HuH-7 (cell line): ENCODE data around the gene TMEM52.

Experiments
- DNase-seq: peaks from one replicate; pipeline ENCODE4 v3.0.0; 2011; ENCODE audit warnings: low spot score

TMEM52 gene

DNA sequence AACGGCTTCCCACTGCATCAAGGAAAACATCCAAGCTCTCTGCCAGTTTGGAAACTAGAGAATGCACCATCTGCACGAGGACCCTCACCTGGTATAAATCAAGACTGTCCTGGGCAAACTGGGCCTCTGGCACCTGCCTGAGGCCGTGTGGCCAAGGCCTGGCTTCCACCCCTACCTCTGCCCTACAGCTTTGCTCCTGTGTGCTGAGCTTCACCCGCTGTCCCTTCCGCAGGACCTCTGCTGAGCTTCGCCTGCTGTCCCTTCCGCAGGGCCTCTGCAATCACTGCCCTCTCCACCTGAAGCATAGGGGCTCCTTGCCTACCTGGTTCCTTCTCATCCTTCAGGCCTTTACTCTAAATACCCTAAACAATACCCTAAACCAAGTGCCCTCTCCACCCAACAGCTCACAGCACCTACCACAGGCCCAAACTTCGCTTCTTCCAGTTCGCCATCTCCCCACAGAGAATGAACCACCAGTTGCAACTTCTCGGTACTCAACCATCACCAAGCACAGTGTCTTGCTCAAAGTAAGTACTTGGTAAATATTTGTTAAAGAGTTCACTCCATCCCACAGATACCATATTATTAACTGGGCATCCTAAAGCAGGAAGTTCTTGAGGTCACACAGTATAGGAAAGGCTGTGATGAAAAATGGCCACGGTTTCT lies 46.6 kb downstream of the TMEM52 start:
- DNase-seq, result no peak

DNA sequence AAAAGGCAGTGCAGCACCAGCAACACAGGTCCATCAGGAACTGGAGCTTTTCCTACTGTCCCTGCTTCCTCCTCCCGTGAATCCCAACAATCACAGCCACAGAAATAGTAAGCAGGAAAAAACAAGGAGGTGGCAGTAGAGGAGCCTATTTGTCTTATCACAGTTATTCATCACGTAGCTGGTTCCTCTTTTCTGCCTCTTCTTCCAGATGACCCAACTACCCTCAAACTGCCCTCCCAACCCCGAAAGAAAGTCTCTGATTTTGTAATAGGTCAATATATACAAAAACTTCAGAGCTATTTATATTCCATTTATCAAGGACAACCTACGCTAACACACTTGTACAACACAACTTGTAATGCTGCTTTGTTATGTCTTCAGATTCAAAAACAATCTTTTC lies 49.6 kb downstream of the TMEM52 start:
- DNase-seq, result no peak
